HG03103 (cell line): Measurements from ENCODE around the gene RAD51B.

ENCODE experiments used
- ATAC-seq: cut with Tn5 transposase; IDR thresholded peaks from one replicate; pipeline ENCODE4 v1.9.1; 2021; ENCODE audit warnings: low read depth; ENCODE audit not compliant: unreplicated experiment

RAD51B gene

DNA sequence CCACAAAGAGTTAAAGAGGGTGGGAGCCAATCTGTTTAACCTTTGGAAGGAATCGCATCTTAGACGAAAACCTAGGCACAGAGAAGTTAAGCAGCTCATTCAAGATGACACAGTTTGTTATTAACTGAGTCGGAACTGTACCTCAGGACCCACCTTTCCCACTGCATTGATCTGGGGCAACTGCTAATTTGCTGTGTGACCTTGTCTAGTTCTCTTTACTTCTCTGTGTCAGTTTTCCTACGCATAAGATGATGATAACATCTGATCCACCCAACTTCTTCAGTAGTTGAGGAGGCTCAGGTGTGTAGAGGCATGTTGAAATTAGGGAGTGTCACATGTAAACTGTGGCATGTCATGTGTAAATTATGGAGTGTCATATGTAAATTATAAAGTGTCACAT, 787.1 kb downstream of the RAD51B start:
- ATAC-seq, result no peak

DNA sequence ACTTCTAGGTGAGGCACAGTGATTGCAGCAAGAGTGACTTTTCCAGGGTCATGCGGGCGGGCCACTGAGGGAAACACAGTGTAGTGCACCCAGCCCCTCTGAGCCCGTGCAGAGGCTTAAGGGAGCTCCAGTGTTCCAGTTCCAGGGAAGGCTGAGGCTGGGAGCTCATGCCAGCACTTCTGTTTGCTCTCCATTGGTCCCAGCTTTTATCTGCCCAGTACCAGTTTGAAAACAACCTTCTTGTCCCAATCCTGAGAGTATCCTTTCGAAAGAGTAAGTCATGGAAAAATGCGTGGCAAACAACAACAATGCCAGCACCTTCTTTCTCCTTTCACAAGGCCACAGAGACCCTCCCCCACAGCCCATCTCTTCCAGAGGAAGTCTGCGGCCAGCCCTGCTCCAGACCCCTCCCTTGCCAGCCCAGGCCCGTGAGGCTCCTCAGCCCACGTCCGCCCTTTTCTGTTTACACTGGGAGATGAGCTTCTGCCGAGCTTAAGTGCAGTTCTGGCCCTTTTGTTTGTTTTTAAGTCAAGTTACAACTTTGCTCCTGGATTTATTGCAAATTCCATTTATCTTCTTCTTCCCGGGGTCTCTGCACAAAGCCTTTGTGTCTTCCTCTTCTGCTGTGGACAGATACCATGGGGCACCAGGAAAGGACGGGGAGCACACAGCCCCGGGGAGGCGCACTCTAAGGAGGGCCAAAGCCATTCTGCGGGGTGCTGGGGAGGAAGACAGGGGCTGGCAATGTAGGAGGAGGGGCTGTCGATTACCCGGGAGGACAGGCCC, 787.7 kb downstream of the RAD51B start:
- no peak for ATAC-seq

DNA sequence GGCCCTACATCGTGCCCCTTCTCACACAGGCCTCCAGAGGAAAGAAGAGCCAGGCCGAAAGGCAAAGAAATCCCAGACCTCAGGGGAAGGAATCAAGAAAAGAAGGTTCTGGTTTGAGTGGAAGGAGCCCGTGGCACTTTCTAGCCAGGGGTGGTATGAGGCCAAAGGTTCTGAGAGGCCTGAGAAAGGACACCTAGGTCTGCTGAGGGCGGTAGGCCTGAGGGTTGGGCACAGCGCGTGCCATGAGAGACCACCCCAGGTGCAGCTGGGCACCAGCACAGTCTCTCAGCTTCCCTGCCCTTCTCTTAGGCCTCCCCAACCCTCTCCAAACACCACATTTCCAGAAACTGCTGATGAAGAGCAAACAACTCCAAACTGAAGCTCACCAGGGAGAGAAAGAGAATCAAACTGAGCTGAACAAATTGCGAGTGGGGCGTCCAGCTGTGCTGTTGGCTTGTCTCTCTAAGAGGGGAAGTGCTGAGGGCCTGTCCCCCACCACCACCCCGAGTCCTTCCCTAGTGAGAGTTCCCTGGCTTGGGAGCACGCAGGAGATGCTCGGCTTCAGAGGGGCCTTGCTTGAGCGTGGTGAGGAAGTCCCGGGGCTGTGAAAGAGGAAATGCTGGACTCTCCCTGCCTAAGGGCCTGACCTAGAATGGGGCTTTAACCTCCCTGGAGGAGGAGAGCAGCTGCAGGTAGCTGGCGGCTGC, 788.4 kb downstream of the RAD51B start:
- no peak for ATAC-seq

DNA sequence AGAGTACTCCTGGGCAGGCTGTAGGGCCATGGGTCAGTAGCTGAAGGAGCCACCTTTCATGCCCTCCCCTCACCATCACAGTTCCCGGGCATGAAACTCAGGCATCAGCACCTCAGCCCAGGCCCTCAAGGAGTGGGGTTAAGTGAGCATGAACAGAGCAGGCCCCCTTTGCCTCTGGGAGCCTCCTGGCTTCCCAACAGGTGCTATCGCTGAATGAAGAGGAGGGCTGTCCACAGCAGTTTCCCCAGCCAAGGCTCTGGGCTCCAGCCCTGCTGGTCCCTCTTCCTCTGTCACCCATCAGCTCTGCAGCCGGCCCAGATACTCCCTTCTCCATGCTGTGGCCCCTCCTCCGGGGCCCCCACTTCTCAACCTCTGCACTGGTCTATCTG, 789.0 kb downstream of the RAD51B start:
- no peak for ATAC-seq

DNA sequence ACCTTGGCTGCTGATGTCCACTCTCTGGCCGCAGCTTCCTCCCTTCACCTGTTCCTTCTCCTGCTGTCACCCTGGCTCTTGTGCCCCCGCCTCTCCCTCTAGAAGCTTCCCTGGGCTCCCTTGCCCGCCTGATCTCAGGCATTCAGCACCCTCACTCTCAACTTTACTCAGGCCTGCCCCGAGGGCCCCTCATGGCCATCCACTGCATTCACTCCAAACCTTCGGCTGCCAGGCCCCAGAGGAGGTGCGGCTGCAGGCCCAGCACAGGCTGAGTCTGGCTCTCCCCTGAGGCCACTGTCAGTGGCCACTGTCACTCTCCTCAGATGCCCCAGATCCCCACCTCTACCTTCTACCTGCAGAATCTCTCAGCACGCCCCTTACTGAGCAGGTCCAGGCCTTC, 789.4 kb downstream of the RAD51B start:
- ATAC-seq, result no peak

DNA sequence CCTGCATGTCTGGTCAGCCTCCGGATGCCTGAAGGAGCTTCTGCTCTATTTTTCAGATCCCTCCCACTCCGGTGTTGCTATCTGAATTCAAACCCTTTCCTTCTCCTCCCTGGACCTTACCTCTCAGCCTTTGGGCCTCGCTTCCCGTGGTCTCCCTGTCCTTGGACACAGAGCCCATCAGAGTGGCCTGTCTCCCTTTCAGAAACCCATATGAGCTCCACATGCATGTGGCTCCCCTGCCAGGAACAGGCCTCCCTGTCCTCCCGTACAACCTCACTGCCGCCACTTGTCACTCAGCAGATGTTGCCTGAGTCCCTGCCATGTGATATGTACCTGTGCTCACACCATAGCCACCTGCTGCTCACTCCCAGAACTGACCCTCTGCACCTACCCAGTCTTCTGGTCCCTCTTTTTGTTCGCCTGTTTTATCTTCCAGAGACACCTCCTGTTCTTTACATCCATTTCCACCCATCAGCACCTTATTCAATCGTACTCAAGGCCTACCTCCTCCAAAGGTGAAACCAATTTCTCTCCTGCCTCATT, 790.7 kb downstream of the RAD51B start:
- no peak for ATAC-seq

DNA sequence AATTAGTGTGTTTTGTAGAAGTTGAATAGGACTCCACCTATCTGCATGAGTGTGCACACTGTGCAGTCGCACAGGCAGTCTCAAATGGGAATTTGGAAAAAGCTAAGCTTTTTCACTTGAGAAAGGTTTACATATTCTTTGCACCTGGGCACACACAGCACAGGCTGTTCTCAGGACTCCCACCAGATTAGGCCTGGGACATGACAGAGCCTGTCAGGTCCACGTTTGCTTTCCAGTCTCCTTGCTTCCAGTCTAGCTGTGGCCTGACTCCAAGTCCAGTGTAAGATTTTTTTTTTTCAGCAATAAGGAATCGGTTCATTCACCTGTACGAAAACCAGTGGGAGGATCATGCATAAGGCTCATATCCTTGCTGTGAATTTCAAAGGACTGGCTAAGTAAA, 792.0 kb downstream of the RAD51B start:
- ATAC-seq, result no peak

DNA sequence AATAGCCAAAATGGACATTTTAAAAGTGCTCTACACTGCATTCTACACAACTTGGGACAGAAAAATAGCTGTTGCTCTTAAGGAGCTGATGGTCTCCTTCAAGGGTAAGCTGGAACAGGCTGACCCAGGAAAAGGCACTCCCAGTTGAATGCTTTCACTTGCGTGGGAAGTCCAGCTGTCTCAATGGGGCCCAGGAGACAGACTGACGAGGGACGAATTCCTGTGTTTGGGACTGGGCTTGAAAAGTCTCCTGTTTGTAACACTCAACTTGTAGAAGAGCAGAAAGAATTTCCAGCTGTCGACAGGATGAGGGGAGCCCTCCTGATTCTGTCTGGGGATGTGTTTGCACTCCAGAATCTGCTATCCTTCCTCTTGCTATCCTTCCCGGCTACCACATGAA, 792.5 kb downstream of the RAD51B start:
- no peak for ATAC-seq

DNA sequence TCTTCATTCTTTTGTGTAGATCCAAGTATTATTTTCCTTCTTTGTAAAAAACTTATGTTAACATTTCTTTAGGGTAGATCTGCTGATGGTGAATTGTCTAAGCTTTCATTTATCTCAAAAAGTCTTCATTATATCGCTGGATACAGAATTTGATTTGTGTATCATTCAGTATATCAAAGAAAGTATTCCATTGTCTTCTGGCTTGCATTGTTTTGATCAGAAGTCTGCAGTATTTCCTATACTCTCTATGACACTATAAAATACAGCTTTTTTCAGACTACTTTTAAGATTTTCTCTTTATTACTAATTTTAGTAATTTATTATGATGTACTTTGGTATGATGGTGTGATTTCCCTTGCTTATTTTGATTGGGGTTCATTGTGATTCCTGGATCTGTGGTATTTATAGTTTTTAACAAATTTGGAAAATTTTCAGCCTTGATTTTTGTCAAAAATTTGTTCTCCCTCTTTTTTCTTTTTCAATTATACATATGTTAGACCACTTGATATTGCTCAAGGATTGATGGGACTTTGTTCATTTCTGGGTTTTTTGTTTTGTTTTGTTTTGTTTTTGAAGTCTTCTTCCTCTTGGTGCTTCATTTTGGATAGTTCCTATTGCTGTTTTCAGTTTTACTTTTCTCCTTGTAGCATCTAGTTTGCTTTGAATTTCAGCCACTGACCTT, 796.8 kb downstream of the RAD51B start:
- no peak for ATAC-seq

DNA sequence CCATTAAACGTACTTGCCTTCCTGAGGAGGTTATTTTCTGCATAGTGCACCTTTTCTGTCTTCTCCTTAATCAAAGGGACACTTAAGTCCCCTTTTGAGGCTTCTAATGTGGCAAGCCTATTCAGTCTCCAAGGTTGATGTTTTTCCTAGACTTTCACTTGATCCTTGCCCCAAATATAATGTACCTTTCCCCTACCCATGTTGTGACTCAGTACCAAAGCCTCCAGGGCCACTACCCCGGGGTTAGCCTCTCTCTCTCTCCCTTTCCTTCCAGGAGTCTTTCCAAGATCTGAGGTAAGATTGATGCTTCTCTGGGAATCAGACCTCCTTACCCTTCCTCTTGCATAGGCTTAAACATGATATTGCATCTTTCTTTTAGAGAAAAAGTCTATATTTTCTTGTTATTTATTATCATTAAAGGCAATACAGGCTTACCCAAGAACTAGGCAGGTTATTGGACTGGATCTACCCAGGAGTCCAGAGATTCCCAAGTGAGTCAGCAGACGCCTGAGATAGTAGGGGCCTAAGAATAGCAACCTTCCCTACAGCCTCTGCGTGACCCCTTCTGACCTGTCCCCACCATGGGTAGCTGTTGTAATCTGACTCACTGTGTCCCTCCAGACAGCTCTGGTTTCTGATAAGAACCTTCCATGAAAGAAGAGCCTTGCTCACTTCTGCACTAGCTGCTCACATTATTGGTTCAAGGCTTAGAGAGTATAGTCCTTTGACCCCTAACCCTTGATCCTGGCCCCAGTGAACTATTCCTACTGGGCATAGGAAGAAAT, 800.4 kb downstream of the RAD51B start:
- no peak for ATAC-seq

DNA sequence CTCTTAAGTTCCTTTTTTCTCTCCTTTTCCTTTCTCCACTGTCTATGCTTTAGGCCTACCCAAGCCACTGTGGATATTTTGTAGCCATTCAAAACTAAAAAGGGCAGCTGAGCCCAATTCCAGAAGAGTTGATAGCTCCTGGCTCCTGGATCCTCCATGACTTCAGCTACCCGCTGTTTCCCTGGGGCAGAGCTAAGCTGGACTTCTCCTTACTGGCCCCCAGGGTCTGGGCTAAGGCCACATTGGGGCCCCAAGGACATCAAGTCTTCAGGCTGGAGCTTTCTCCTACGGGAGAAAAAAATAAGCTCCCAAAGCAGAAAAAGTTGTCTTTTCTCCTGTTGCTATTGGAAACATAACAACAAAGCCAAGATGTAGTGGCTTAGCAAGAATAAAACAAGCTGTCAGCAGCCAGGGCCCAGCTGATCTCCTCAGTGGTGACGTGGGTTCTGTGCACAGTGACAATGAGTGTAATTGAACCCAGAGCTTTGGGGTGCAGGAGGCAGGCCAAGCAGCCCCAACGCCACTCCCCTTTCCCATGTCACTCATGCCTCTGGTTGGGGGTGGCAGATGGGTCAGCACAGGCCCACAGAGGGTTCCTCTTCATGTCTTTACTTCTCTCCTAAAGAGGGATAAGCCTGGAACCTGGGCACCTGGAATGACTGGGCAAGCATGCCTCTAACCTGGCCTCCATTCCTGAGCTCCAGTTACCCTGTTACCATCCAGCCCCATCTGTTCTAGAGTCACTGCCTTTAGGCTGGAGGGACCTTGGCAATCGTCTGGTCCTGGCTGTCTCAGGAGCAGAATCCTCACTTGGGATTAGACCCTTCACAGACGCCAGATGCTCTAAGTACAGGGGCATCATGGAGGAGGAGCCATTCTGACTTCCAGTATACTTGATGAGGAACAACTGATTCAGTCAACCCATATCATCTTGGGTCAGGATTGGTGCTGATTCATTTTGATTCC, 802.1 kb downstream of the RAD51B start:
- no peak for ATAC-seq

DNA sequence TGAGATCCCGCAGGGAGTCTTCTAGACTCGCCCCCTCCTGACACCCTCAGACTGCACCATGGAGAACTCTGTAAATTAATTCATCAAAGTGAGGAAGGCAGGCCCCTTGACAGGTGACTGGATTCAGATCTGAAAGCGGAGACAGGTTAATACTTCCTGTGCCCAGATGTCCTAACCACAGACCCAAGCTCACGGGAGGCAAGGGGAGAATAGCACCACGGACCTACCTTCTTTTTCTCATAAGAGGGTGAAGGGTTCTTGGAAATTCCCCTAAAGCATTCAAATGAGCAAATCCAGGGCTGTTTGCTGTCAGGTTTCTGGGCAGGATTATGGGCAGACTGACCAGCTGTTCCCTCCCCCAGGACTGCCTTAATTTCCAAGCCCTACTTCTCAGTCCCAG, 803.3 kb downstream of the RAD51B start:
- ATAC-seq, result no peak

DNA sequence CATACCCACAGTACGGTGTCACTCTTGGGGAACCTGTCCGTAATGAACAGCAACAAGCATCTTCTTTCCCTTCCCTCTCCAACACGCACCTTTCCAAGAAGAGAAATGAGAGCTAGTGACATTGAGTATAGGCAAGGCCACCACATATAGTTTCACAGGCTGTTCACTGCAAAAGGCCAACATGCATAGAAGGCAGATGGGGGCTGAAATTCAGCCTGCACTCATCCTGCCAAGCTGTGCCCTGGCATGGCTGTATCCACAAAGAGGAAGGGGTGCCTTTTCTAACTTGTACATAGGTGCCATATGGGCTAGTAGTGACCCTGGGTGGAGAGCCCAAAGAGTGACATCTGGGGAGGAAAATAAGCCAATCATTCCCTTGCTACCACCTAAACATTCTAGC, 803.7 kb downstream of the RAD51B start:
- ATAC-seq, result no peak

DNA sequence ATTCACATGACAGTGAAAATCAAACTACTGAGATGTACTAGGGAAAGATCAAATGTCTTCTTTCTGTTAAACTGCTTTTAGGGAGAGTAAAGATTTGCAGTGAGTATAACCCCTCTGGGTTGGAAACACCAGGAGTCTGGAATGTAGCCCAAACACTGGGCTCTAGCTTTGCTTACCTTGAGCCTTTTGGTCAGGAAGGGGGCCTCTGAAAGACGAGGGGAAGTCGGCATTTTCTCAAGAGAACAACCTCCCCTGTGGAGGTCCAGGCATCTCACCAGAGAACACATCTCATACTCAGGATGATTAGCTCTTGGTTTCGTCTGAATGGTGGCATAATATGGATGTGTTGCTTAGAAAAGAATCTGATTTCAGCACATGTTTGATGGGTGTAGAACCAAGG, 804.2 kb downstream of the RAD51B start:
- ATAC-seq, result no peak

DNA sequence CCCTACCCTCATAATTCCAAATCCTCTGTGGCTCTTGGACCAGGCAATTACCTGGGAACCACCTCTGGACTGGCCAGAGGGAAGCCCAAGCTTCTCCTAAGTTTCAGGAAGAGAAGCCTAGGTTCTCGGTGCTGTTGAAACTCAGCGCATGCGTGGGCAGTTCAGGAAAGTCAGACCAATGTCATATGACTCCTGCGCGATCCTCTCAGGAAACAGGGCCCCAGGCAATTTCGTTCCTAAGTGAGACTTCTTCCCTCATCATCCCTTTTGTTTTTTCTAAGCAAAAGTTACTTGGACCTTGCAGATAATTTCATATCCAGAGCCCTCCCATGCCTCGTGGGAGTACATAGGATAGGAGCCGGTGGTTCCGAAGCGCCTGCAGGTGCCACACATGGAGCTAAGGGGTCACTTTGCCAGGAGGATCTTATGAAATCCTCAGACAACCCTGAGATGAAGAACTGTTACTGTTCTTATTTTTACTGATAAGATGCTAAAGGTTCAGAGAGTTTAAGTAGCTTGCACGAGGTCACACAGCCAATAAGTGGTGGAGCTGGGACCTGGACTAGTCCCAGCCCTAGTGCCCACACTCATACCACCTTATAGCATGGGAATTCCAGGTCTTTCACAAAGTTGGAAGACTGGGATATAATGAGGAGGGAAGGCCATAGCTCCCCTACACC, 805.1 kb downstream of the RAD51B start:
- ATAC-seq, result no peak

DNA sequence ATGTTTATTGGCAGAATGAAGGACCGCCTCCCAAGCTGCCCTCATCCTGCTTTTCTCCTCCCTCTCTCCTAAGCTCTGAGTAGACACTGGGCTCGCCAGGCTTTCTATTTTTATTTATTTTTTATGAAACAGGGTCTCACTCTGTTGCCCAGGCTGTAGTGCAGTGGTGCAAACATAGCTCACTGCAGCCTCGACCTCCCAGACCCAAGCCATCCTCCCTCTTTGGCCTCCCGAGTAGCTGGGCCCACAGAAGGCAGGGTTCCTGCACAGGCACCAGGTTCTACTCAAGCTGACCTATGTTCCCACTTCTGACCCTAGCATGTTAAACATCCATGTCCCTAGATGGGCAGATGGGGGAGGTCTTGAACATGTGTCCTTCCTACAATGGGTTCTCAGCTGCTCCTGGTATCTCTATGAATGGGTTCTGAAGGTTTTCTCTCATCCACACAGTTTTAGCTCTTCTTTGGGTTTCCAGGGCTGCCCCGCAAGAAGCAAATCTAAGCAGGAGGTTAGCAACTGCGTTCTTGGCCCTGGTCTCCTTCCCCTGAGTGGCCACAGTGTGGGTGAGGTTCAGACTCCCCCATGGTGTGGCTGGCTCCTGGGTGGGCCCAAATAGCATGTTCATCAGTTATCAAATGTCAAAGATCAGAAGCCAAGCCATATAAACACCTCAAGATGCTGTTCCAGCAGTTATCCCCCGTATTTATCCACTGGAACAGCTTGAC, 805.9 kb downstream of the RAD51B start:
- no peak for ATAC-seq

DNA sequence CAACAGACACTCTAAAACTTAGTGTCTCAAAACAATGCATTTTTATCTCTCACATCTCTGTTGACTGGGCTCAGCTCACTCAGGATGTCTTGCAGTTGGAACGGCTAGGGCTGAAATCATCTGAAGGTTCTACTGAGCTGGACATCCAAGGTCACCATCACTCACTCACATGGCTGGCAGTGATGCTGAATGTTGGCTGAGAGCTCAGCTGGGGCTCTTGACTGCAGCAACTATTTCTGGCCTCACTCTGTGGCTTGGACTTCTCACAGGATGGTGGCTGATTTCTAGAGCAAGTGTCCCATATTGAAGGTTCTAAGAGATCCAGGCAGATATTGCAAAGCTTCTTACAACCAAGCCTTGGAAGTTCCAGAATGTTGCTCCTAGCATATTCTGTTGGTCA, 806.8 kb downstream of the RAD51B start:
- no peak for ATAC-seq
